Endothelial cell of umbilical vein (primary cell): Measurements from ENCODE around the gene LRP2BP. TPM values are rescaled to one million over a fixed set of nuclear protein-coding genes. Genes with fewer than 3 reads are reported as not detected.

ENCODE experiments used
- BruUV-seq: library from RNA; stranded (reverse); fragments of 400-500 nt; replicated peaks from 2 replicates; lab custom pipeline; 2021; lab: Mats Ljungman, UMichigan
- CTCF ChIA-PET: fragments of 300-600, 350-600 bp; sonication (Branson Sonifier 250); formaldehyde crosslinking; loops from one replicate; lab custom pipeline; 2021; ENCODE audit warnings: antibody characterized with exemption, inconsistent platforms; lab: Charles Lee
- POLR2A ChIA-PET: fragments of 300-600, 350-600 bp; sonication (Branson Sonifier 250); formaldehyde crosslinking; loops from one replicate; lab custom pipeline; 2021; ENCODE audit warnings: antibody characterized with exemption, inconsistent platforms; lab: Charles Lee
- DNase-seq: peaks from one replicate; pipeline ENCODE4 v3.0.0-alpha.2; 2011; ENCODE audit warnings: low read depth, low spot score
- FAIRE-seq: peaks from 2 replicates; lab custom pipeline; 2011; peaks lifted over from hg19 to GRCh38; lab: Jason Lieb, UNC
- H2AFZ ChIP-seq: 2 replicates; pipeline ENCODE4 v1.6.0; 2012; ENCODE audit warnings: low read depth, low read length, control low read depth, inconsistent platforms
- H3K27ac ChIP-seq: 2 replicates; pipeline ENCODE4 v1.5.1; 2011; ENCODE audit warnings: low read depth, mild to moderate bottlenecking, control low read depth, low read length, moderate library complexity; ENCODE audit not compliant: insufficient read depth
- H3K27me3 ChIP-seq, 2 experiments: 2 replicates each; pipeline versions ENCODE4 v1.6.0 to v1.6.1; 2011; ENCODE audit warnings: low read length in 2 of 2, mixed read lengths in 1 of 2; ENCODE audit not compliant: control insufficient read depth in 2 of 2, insufficient read depth in 2 of 2
- H3K36me3 ChIP-seq, 2 experiments: 2 replicates in 1 of 2; 3 replicates in 1 of 2; pipeline ENCODE4 v1.5.1; 2011; ENCODE audit warnings: low read length in 2 of 2, mild to moderate bottlenecking in 1 of 2, moderate library complexity in 1 of 2; ENCODE audit not compliant: control insufficient read depth in 2 of 2, insufficient read depth in 2 of 2; ENCODE audit errors: extremely low read depth in 1 of 2
- H3K4me1 ChIP-seq: 3 replicates; pipeline ENCODE4 v1.5.1; 2011; ENCODE audit warnings: mild to moderate bottlenecking, low read length; ENCODE audit not compliant: control insufficient read depth, insufficient read depth; ENCODE audit errors: extremely low read depth
- H3K4me2 ChIP-seq: 2 replicates; pipeline ENCODE4 v1.6.1; 2011; ENCODE audit warnings: low read length, control low read depth, mixed read lengths; ENCODE audit not compliant: insufficient read depth
- H3K4me3 ChIP-seq, 3 experiments: fragments of 200-600 bp in 1 of 3; sonication (generic), shearing (Covaris generic) in 1 of 3; replicated peaks in 1 of 3; 2 replicates each; pipeline ENCODE4 v1.5.1; 2011 to 2016; ENCODE audit warnings: control low read depth in 3 of 3, low read length in 3 of 3, mild to moderate bottlenecking in 2 of 3, inconsistent platforms in 1 of 3, low read depth in 1 of 3, moderate library complexity in 1 of 3; ENCODE audit not compliant: insufficient read depth in 1 of 3
- H3K79me2 ChIP-seq: 2 replicates; pipeline ENCODE4 v1.6.0; 2012; ENCODE audit warnings: low read length, inconsistent platforms; ENCODE audit not compliant: control insufficient read depth, insufficient read depth
- H3K9ac ChIP-seq: replicated peaks from 2 replicates; pipeline ENCODE3; 2011; ENCODE audit warnings: low read length, control low read depth; ENCODE audit not compliant: insufficient read depth; ENCODE audit errors: extremely low read depth
- H3K9me1 ChIP-seq: replicated peaks from 3 replicates; pipeline ENCODE4 v1.6.0; 2011; ENCODE audit warnings: mild to moderate bottlenecking, low read length; ENCODE audit not compliant: control insufficient read depth, insufficient read depth; ENCODE audit errors: extremely low read depth
- H3K9me3 ChIP-seq: replicated peaks from 2 replicates; pipeline ENCODE4 v1.5.1; 2012; ENCODE audit warnings: low read length, inconsistent platforms; ENCODE audit not compliant: control insufficient read depth, insufficient read depth
- H4K20me1 ChIP-seq: replicated peaks from 2 replicates; pipeline ENCODE3; 2011; ENCODE audit warnings: mild to moderate bottlenecking, low read length; ENCODE audit not compliant: control insufficient read depth, insufficient read depth; ENCODE audit errors: extremely low read depth
- EZH2 ChIP-seq: IDR thresholded peaks from 2 replicates; pipeline ENCODE4 v1.6.1; 2012; ENCODE audit warnings: borderline replicate concordance, low read depth, mild to moderate bottlenecking, moderate library complexity, low read length, inconsistent platforms; ENCODE audit not compliant: severe bottlenecking
- FOS ChIP-seq: IDR thresholded peaks from 2 replicates; pipeline ENCODE4 v1.6.1; 2011; ENCODE audit warnings: mild to moderate bottlenecking, low read length, moderate library complexity, borderline replicate concordance; ENCODE audit not compliant: insufficient read depth
- GATA2 ChIP-seq: IDR thresholded peaks from 2 replicates; pipeline ENCODE4 v1.7.0; 2011; ENCODE audit warnings: low read depth, mild to moderate bottlenecking, moderate library complexity, mixed read lengths, low read length; ENCODE audit not compliant: insufficient read length, insufficient read depth
- JUN ChIP-seq: IDR thresholded peaks from 2 replicates; pipeline ENCODE4 v1.6.1; 2011; ENCODE audit warnings: borderline replicate concordance, low read depth; ENCODE audit not compliant: insufficient read length, insufficient read depth
- MYC ChIP-seq: IDR thresholded peaks from one replicate; pipeline ENCODE4 v1.6.1; 2011; ENCODE audit warnings: mild to moderate bottlenecking, low read depth, low read length
- POLR2A ChIP-seq: IDR thresholded peaks from 2 replicates; pipeline ENCODE4 v1.6.1; 2012; ENCODE audit warnings: low read depth, mild to moderate bottlenecking, control low read depth, low read length
- POLR2AphosphoS5 ChIP-seq: IDR thresholded peaks from 2 replicates; pipeline ENCODE4 v1.6.1; 2012; ENCODE audit warnings: low read depth, mild to moderate bottlenecking, control low read depth, low read length, moderate library complexity; ENCODE audit not compliant: insufficient read depth
- dilution Hi-C: fragments of 300-500 bp; cut with MboI; formaldehyde crosslinking; loops from one replicate; pipeline ENCODE4 v1.15.0; 2019; ENCODE audit warnings: low sequenced_read_pairs; ENCODE audit not compliant: extremely low pct_ligation_motif_present
- intact Hi-C: fragments of 100-400 bp; cut with micrococcal nuclease; formaldehyde crosslinking; loops from one replicate; pipeline ENCODE4 v1.10.0; 2022
- polyA plus RNA-seq, 4 experiments: library from polyadenylated mRNA; depleted of rRNA in 3 of 4; stranded (reverse) in 3 of 4; unstranded in 1 of 4; fragments of >200 nt; gene quantifications; 2 replicates each; pipeline versions ENCODE4 v1.2.1 to v1.2.3, GENCODE V29; 2011 to 2012; ENCODE audit warnings: missing spikeins in 1 of 4
- total RNA-seq: library from RNA; stranded (reverse); gene quantifications from 2 replicates; pipeline ENCODE4 v1.2.3, GENCODE V29; 2021
- TF ChIP-seq, protein P1 (sequence below), 2 donors: IDR thresholded peaks; 1 replicate in 1 of 2; 2 replicates in 1 of 2; pipeline ENCODE4 v1.5.1; 2011; ENCODE audit warnings: low read length in 2 of 2, mild to moderate bottlenecking in 2 of 2, moderate library complexity in 2 of 2, control low read depth in 1 of 2, inconsistent platforms in 1 of 2, low read depth in 1 of 2; ENCODE audit not compliant: insufficient read depth in 1 of 2; ENCODE audit errors: extremely low read depth in 1 of 2
- TF ChIP-seq, protein P2 (sequence below): IDR thresholded peaks from 2 replicates; pipeline ENCODE4 v1.6.1; 2011; ENCODE audit not compliant: insufficient read depth, insufficient read length

The LRP2BP gene
- total and polyA plus RNA-seq, 2 donors (not counting 3 experiments of a cell fraction or from before 2014, with no cell fraction given): 0.18 to 0.53 TPM

DNA sequence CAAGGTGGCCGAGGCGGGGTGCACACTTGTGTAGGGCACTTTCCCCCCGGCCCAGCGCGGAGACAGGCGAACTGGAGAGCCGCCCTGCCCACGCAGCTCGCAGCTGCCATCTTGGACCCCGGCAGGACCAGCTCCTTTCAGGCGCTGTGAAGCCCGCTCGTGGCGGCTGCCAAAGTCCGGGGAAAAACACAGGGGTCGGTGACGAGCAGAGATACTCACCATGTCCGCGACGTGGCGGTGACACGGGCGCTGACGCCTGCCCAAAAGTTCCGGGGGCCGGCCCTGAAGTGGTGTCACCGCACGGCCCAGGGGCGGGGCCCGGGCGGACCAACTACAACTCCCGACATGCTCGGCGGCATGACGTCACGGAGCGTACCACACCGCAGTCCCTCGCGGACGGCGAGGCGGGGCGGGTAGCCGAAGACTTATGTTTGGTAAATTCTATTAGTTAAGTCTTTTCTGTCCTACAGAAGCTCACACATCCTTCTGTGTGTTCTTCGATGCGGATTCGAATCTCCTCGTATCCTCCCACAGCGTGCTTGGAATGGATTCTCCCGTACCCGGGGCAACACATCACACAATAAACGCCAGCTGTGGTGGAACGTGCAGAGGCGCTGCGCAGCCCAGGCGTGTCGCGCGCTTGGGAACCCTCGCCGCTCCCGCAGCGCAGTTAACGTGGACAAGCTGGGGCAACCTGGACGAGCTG is 30.1 kb upstream of the LRP2BP start, which contains the start of gene UFSP2:
TSS of gene UFSP2 (minus strand) at position 318 of the 706 bp plus-strand sequence. CDS start at position 222, 96 bp downstream.
- ChIA-PET POLR2A (interaction anchor here (0.7 to 1.1 kb wide), 3 partner anchors 12 to 30 kb away, joined by 3 to 4 read pairs (median 3); partner anchors contain the start of genes ANKRD37 and LRP2BP), CTCF (interaction anchor here (1.0 to 3.2 kb wide), 9 partner anchors 10 to 613 kb away, joined by 3 to 22 read pairs (median 5); partner anchors contain the start of genes ANKRD37, LRP2BP and SNX25)
- H3K9me1 ChIP-seq: no peaks in the 10 kb centered on the region
- no peaks in the 10 kb centered on the region for H3K36me3 ChIP-seq
- peak; percentile 86 for FAIRE-seq
- intact Hi-C loops (loop anchor here (1.0 to 2.0 kb wide), 6 partner anchors 29 to 613 kb away; partner anchors contain the start of genes ANKRD37, CCDC110 and CFAP97), dilution Hi-C loops (no loop called here)
- H3K27me3 ChIP-seq: no peaks in the 10 kb centered on the region
- H3K4me3 ChIP-seq: peak within 1 kb of the TSS; percentile 59 to 90 (median 69)
- peaks cover 14% of the 10 kb centered on the region for H3K79me2 ChIP-seq
- H4K20me1 ChIP-seq: no peaks in the 10 kb centered on the region
- H2AFZ ChIP-seq: peak within 1 kb of the TSS; percentile 80
- TSS peak; percentile 61 for BruUV-seq
- peak; percentile 93 for DNase-seq
- TF ChIP-seq EZH2: no peak
- no peak for TF ChIP-seq POLR2A
- peak; percentile 11 for TF ChIP-seq POLR2AphosphoS5
- TF ChIP-seq GATA2: no peak
- TF ChIP-seq, protein P1, sequence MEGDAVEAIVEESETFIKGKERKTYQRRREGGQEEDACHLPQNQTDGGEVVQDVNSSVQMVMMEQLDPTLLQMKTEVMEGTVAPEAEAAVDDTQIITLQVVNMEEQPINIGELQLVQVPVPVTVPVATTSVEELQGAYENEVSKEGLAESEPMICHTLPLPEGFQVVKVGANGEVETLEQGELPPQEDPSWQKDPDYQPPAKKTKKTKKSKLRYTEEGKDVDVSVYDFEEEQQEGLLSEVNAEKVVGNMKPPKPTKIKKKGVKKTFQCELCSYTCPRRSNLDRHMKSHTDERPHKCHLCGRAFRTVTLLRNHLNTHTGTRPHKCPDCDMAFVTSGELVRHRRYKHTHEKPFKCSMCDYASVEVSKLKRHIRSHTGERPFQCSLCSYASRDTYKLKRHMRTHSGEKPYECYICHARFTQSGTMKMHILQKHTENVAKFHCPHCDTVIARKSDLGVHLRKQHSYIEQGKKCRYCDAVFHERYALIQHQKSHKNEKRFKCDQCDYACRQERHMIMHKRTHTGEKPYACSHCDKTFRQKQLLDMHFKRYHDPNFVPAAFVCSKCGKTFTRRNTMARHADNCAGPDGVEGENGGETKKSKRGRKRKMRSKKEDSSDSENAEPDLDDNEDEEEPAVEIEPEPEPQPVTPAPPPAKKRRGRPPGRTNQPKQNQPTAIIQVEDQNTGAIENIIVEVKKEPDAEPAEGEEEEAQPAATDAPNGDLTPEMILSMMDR (IDR thresholded peaks at IDR 0.05; ENCODE audit: extremely low read depth in 1 of 2, insufficient read depth in 1 of 2, low read depth in 1 of 2, low read length in 2 of 2): no peak
- no peak for TF ChIP-seq JUN
- no peak for TF ChIP-seq FOS
- TF ChIP-seq, protein P2, sequence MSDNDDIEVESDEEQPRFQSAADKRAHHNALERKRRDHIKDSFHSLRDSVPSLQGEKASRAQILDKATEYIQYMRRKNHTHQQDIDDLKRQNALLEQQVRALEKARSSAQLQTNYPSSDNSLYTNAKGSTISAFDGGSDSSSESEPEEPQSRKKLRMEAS: peak; percentile 85
- TF ChIP-seq MYC: no peak
- peak within 1 kb of the TSS; percentile 96 for H3K27ac ChIP-seq
- H3K9me3 ChIP-seq: no peaks in the 10 kb centered on the region
- peaks cover 8% of the 10 kb centered on the region for H3K4me1 ChIP-seq
- H3K9ac ChIP-seq: peak within 1 kb of the TSS; percentile 99
- H3K4me2 ChIP-seq: peak within 1 kb of the TSS; percentile 84
